SH-SY5Y (cell line): ENCODE data around the gene KNSTRN.

Source experiments
- GATA2 ChIP-seq: IDR thresholded peaks from 2 replicates; pipeline ENCODE4 v1.6.1; 2011; ENCODE audit warnings: mild to moderate bottlenecking, low read depth, low read length
- GATA3 ChIP-seq: IDR thresholded peaks from 2 replicates; pipeline ENCODE4 v1.6.1; 2011; ENCODE audit warnings: low read depth, mild to moderate bottlenecking, low read length, moderate library complexity

DNA sequence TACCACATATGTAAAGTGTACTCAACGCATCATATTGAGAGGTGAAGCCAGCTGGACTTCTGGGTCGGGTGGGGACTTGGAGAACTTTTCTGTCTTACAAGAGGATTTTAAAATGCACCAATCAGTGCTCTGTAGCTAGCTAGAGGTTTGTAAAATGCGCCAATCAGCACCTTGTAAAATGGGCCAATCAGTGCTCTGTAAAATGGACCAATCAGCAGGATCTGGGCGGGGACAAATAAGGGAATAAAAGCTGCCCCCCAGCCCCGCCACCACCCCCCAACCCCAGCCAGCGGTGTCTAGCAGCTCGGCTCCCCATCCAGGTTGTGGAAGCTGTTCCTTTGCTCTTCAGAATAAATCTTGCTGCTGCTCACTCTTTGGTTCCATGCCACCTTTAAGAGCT, 16.8 kb downstream of the KNSTRN start:
- no peak for TF ChIP-seq GATA2
- TF ChIP-seq GATA3 = no peak
